ENCODE results near the gene MORC4. TPM values are rescaled to one million over a fixed set of nuclear protein-coding genes. Genes with fewer than 3 reads are reported as not detected.

The MORC4 gene
- total RNA-seq (2014; rRNA removed; shearing (Covaris generic)), result 21.8 and 24.9 TPM in 2 replicates

DNA sequence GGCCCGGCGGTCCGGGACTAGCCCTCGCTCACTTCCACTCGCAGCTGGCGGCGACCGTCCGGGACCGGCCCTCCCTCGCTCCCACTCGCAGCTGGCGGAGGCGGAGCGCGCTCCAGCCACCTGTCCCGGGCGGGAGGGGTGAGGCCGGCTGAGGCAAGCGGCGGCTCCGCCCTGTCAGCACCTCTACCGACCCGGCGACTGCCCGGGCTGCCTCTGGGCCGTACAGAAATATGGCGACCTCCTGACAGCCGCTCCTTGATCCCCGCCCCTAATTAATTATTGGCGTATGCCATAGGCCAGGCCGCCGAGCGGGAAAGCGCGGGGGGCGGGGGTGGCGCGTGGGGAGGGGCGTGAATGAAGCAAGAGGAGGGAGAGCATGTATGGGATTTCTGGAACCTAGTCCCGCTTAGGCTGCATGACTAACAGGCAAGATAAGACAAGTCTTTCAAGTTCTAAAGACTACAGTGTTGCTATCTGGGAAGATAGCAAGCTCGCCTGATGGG is at the start of gene MORC4:
Gene MORC4, minus strand, starts transcription at position 200 of the 503 bp plus-strand sequence. CDS start 243 bp downstream, outside the sequence.
- peak; percentile 86 for DNase-seq (ENCODE audit: low spot score)

DNA sequence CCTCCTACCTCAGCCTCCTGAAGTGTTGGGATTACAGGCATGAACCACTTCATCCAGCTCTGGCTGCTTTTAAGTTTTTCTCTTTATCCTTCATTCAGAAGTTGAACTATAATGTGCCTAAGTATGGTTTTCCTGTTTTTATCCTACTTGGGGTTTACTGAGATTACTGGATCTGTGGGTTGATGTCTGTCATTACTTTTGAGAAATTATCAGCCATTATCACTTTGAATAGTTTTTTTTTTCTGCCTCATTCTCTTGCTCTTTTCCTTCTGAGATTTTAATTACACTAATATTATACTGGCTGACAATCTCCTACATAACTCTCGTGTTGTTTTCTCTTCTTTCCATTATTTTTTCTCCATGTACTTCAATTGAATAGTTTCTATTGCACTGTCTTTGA is 47.6 kb upstream of the MORC4 start:
- DNase-seq (ENCODE audit: low spot score), result no peak

DNA sequence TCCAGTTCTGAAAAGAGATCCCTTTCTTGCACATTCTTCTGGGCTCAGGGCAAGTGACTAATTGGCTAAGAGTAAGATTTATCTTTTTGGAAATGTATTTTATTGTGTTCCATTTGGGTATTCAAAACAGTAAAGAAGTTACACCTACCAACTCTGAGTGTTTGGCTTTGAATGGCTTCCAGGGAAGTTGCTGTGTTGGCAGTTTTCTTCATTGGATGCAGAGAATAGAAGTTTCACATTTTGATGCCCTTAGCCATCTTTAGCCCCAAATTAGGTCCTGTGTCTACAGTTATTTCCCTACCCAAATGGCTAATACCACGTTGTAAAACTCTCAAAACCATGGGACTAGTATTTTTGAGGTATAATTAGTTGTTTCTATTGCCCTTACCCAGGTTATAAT is 29.7 kb upstream of the MORC4 start:
- no peak for DNase-seq (ENCODE audit: low spot score)

DNA sequence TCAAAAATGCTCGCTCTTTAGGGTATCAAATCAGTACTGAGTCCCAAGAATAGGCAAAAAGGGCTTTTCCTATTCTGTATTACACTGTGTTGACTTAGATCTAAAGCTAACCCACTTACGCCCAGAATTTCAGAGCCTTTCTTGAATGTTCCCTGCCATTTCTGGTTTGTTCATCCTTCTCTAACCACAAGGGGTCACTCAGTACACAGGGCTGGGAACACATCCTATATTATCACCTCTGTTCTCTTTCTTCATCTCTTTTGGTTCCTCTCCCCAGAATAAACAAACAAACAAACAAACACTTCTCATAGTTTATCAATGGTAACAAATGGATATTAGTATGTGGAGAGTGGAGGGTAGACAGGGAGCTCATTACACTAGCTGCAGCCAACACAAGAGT is 25.5 kb upstream of the MORC4 start:
- peak; percentile 51 for DNase-seq (ENCODE audit: low spot score)

- DNase-seq (ENCODE audit: low spot score), result no peak
These were observed 14.9 kb upstream of the MORC4 start for GRCh38 chrX:107014936-107015335.

DNA sequence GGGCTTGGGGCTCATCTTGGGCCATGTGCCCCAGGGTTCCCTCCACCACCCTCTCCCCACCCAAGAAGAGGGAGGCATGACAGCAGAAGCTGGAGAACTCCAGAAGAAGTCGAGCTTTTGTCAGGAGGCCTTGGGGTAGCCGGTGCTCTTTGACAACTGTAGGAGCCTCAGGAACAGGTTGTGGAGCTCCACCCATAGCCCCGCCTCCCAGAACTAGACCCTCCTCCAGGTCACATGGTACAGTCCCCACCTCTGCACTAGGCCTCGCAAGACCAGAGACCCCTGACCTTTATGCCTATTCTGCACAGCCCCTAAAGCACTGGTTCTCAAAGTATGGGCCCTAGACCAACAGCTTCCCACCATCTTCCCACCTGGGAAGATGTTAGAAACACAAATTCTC is 8.0 kb upstream of the MORC4 start:
- no peak for DNase-seq (ENCODE audit: low spot score)

- peak; percentile 68 for DNase-seq (ENCODE audit: low spot score)
These were observed 723 bp downstream of the MORC4 start for GRCh38 chrX:106999002-106999975.

GRCh38 chrX:106997611-106998010 is 2.4 kb downstream of the MORC4 start:
- no peak for DNase-seq (ENCODE audit: low spot score)

DNA sequence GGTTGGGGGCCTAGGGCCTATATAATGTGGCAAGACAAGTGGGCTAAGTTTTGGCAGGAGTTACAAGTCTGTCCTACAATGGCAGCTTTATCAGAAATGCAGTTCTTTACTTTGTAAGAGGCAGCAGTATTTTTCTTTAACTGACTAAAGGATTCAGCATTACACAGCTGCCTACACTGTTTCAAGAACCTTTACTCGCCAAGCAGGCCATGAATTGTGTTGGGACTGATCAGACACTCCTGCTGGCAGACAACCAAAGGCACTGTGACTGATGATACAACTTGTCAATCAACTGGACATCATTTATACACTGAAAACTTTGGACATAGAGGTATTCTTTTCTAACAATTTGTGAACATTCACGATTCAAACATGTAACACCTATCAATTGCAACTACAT is 4.3 kb downstream of the MORC4 start:
- DNase-seq (ENCODE audit: low spot score), result no peak

- no peak for DNase-seq (ENCODE audit: low spot score)
These were observed 12.5 kb downstream of the MORC4 start for GRCh38 chrX:106987488-106987887.

GRCh38 chrX:106980952-106981626 is 18.9 kb downstream of the MORC4 start:
- no peak for DNase-seq (ENCODE audit: low spot score)

GRCh38 chrX:106976416-106976815 is 23.6 kb downstream of the MORC4 start:
- DNase-seq (ENCODE audit: low spot score), result no peak

DNA sequence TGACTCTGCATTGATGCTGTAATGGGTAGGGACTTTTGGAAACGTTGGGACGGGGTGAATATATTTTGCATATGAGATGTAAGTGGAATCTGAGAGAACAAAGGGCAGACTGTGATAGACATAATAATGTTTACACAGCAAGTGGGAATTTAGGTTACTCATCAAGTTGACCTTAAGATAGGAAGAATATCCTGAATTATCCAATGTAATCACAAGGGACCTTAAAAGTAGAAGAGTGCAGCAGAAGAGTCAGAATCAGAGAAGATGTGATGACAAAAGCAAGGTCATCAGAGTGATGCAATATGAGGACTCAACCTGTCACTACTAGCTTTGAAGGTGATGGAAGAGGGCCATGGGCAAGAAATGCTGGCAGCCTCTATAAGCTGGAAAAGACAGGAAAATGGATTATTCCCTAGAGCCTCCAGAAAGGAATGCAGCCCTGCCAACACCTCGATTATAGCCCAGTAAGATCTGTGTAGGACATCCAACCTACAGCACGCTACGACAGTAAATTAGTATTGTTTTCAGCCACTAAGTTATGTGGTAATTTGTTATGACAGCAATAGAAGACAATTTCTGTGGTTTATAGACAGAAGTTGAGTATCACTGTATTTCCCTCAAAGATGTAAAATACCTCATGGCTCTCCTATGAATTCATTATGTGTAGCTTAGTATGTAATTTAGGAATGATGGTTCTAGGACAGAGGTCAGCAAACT is 26.4 kb downstream of the MORC4 start:
- no peak for DNase-seq (ENCODE audit: low spot score)

GRCh38 chrX:106972896-106973295 is 27.1 kb downstream of the MORC4 start:
- no peak for DNase-seq (ENCODE audit: low spot score)

DNA sequence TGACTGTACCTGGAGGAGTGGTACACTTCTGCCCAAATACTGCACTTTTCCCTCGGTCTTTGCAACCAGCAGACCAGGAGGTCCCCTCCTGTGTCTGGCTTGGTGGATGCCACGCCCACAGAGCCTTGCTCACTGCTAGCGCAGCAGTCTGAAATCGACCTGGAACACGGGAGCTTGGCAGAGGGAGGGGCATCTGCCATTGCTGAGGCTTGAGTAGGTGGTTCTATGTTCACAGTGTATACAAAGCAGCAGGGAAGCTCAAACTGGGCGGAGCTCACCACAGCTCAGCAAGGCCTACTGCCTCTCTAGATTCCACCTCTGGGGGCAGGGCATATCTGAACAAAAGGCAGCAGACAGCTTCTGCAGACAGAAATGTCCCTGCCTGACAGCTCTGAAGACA is 33.5 kb downstream of the MORC4 start:
- DNase-seq (ENCODE audit: low spot score), result peak; percentile 83

GRCh38 chrX:106964290-106964689 is 35.7 kb downstream of the MORC4 start:
- DNase-seq (ENCODE audit: low spot score), result no peak

DNA sequence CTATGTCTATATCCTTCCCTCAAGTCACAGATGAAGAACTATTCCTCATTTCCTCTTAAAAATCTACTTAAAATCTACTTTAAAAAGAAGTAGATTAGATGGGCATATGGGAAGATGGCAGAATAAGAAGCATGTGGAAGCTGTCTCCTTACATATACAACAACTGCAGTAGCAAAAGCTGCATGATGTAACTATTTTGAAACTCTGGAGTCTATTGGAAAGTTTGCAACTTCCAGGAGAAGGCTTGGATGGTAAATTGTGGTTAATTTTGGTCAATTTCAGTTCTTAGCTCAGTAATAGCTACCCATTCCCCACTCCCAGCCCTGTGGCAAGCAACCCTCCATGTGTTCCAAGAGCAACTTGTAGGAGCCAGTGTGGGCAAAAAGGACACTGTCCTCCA is 36.9 kb downstream of the MORC4 start:
- DNase-seq (ENCODE audit: low spot score), result no peak

GRCh38 chrX:106959901-106960300 is 40.1 kb downstream of the MORC4 start:
- DNase-seq (ENCODE audit: low spot score), result peak; percentile 75

DNA sequence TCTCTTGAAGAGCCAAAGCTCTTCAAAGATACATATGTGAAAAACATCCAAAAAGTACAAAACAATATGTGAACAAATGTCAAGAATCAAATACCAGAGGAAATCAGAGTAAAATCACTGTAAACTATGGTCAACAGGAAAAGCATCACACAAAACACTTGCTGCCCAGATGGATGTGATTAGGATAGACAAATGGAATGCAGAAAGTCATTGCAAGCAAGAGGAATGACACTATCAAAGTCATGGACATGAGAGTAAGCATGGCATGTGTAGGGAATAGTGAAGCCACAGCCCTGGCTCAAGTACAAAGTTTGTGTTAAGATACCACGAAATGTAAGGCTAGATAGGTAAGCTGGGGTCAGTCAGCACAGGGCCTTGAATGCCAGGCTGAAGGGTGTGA is 42.2 kb downstream of the MORC4 start:
- DNase-seq (ENCODE audit: low spot score), result no peak

GRCh38 chrX:106955004-106955772 is 44.8 kb downstream of the MORC4 start:
- DNase-seq (ENCODE audit: low spot score), result peak; percentile 23

GRCh38 chrX:106954041-106954440 is 46.0 kb downstream of the MORC4 start:
- DNase-seq (ENCODE audit: low spot score), result no peak

Measured in HT-29 (cell line).